Activated T-cell treated with anti-CD3 and anti-CD28 coated beads, Interleukin-2, amount 50 U/mL, for 1 hour (primary cell): Measurements from ENCODE around the gene CAMK2N1.

ENCODE experiments used
- DNase-seq: peaks from one replicate; pipeline ENCODE4 v3.0.0-alpha.2; 2020

The CAMK2N1 gene

DNA sequence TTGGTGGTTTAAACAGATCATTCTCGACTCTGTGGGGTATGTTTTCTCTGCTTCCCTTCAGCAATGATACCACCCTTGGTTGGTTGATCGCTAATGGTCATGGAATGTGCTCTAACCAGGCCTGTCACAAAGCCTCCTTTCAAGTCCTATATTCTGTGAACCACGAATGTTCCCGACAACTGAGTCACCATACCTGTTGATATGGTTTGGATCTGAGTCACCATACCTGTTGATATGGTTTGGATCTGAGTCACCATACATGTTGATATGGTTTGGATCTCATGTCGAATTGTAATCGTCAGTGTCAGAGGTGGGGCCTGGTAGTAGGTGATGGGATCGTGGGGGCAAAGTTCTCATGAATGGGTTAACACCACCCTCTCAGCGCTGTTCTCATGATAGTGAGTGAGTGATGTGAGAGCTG lies 10.2 kb upstream of the CAMK2N1 start:
- no peak for DNase-seq

DNA sequence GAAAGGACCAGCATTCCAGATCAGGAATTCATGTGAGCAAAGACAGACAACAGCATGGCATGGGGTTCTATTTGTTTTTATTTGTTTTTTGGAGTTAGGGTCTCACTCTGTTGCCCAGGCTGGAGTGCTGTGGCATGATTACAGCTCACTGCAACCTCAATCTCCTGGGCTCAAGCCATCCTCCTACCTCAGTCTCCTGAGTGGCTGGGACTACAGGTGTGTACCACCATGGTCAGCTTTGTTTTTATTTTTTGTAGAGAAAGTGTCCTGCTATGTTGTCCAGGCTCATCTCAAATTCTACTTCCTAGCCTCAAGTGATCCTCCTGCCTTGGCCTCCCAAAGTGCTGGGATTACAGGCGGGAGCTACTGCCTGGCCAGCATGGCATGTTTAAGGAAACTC lies 9.7 kb upstream of the CAMK2N1 start:
- DNase-seq: no peak

DNA sequence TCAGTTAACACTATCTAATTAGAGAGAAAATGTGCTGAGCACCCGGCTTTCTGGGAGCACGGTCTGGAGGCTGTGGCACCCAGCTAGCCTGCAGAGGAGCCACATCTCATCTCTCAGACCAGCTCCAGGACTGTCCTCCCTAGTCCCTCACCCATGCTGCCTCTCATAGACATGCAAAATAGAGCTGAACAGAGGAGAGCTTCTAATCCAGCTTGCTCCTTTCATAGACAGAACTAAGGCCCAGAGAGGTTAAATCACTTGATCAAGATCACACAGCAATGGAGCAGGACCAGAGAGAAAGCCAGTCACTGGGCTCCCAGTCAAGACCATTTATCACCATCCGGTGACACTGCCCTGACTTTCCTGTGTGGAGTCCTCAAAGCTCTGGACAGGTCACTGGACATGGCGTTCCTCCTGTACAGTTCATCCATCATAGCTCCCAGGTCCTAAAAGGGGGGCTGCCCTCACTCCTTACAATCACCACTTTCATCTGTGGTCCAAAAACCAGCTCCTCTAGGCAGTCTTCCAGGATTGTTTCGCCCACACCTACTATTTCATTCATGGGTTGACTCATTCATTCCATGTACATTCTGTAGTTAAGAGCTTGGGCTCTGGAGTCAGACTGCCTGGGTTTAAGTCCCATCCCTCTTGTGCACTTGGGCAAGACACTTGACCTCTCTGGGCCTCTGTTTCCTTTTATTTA lies 8.8 kb upstream of the CAMK2N1 start:
- no peak for DNase-seq

DNA sequence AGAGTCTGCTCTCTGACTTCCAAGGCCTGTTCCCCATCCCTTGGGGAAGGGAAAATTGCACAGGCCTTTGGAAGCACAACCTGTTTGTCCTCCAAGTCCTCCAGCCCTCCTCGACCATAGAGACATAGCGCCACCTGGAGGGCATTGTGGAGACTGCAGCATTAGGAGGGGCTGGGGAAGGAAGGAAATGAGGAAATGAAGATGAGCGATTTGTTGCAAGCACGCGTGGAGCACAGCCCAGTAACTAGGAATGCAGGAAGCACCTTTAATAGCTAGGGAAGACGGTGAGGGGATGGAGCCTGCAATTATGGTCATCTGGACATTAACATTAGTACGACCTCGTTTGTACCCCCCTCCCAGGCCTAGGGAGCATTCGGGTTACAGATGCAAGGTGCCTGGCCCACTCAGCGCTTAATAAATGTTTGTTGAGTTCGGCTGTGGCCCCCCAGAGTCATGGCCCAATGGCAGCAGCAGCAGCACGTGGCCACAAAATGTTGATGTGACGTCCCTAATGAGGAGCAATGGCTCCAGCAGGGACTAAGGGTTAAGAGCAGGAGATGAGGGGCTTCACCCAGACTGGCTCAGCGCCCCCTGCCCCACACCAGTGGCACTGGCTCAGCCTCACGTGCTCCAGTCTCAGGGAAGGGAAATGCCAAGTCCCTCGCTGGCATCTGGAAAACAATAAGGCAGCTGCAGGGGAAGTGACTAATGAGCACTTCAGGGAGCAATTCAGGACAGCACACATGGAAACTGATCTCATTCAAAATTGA lies 8.0 kb upstream of the CAMK2N1 start:
- DNase-seq: peak; percentile 86

DNA sequence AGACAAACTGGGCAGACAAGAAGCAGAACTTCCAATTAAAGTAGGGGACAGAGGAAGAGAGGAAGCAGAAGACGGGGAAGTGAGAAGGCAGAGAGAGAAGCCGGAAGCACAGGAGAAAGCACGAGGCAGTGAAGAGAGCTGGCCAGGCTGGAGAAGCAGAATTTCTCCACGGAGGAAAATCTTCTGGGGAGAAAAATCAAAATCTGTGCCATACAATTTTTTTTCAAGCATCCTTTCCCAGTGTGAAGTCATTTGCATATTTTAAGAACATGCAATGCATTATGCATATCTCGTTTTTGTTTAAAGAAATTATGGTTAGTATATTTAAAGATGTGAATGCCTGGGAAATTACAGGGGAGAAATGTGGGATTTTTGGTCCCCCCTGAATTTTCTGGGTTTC lies 7.3 kb upstream of the CAMK2N1 start:
- no peak for DNase-seq

DNA sequence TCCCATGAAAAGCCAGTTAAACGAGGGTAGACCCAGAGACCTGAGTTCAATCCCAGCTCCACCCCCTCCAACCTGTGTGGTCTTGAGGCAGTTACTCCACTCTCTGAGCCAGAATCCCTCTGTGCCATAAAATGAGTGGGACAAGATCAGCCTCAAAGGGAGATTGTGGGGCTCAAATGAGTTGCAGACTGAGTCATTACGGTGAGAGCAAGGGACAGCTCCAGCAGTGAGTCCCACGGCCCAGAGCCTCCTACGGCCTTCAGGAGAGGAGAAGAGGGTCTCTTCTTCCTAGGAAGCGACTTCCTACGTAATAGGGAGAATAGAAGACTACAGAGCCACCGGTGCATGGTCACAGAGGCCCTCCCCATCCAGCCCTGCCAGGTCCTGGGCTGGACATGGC lies 6.7 kb upstream of the CAMK2N1 start:
- DNase-seq: no peak

DNA sequence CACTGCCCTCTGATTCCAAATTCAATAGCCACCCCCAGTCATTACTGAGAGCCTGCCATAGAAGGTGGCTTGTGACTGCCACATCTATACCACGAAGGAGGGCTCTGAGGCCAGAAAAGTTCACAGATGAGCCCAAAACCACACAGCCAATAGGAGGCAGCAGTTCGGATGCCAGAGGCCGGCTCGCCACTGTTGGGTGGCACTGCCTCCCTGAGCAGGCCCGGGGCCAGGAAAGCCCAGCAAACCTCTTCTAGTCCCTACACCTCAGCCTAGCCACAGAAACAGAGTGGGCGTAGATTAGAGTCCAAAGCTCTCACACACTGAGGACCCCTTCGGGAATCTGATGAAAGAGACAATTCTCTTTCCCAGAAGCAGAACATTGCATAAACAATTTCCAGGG lies 5.9 kb upstream of the CAMK2N1 start:
- DNase-seq: no peak

DNA sequence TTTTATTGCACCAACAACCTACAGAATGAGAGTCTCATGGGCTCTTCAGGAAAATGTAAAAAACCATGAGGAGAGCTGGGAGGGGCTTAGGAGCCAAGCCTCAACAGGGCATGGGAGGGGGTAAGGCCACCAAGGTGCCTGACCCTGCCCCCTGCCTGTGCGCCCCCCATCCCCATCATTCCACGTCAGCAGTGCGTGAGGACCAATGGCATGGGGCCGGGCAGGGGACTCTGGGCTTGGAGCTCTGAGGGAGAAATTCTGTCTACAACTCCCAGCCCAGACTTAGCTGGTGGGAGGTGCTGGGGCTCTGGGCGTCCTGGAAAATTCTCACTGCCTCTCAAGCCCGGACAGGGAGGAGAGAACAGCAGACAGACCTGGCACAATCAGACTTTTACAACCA lies 5.2 kb upstream of the CAMK2N1 start:
- no peak for DNase-seq

DNA sequence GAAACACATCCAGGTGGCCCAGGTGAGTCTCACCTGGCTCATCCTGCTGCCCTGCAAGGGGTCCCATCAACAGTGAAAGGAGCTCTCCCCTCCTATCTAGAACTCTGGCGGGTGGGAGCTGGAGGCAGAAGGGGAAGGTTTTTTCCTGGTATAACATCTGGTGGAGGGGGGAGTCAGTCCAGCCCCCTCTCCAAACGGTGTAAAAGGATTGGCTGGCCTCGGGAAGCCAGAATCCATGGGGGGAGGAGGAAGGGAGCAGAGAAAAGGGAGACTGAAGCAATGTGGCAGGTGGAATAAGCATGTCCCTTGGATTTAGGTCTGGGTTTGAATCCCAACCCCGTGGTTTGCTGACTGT lies 1.2 kb upstream of the CAMK2N1 start:
- no peak for DNase-seq

DNA sequence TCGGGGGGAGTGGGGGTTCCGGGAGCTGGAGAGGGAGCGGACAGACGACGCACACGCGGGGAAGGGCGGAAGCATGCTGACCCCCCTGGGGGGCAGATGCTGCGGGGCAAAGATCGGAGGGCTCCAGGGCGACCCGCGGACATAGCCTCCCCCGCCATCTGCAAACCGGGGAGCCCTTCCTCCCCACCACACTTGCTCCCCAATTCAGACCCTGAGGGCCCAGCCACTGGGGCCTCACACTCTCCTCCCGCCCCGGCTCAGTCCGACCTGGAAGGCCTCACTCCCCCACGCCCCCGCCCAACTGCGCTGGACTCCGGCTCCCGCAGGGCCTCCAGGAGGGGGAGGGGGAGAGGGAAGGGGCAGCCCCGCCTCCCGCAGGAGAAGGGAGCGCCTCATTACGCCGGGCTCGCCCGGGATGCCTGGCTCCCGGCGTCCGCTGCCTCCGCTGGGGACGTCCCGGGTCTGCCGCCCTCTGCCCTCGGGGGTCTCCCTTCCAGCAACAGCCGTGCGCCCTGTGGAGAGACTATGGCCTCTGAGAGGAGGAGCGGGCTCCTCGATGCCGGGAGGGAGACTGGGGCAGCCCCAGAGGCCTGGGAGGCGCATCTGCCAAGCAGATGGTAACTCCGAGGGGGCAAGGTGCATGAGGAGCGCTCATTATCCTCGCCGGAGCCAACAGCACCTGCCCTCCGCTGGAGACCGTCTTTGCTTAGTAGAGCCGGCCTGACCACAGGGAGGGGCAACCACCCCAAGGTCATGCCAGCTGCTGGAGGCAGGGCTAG lies 636 bp upstream of the CAMK2N1 start:
- peak; percentile 40 for DNase-seq

DNA sequence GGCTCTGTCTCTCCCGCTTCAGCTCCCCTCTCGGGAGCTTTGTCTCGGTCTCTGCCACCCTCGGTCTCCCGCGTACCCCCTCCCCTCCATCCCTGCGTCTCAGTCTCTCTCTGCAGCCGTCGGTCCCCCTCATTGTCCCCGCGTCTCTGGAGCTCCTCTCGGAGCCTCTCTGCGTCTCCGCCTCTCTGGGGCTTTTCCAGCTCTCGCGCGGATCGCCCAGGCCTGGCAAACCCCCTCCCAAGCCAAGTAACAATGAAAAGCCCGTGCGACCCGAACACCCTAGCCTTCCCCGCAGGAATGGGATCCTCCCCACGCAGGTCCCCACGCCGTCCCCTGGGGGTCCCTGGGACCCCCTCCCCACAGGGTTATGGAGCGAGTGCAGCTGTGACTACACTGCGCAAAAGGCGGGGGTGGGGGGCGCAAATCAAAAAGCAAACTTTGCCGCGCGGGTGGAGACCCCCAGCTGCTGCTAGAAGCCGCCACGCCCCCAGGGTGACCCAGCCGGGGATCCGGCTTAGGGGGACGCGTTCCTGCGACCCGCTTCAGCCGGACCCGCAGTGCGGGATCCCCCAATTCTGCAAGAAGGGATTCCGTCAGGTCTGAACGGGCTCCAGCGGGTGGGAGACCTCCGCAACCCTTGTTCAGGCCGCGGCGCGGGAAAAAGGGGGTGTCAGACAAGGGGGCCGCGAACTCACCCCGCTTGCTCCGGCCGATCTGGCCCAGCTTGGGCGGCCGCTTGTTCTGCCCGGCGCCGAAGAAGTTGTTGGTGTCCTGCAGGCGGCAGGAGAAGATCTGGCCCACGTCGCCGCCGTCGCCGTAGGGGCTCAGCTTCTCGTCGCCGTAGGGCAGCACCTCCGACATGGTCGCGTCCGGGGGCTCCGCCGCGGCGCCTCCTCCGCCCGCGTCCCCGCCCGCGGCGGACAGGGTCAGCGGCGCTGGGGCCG lies 1.2 kb downstream of the CAMK2N1 start:
- no peak for DNase-seq

DNA sequence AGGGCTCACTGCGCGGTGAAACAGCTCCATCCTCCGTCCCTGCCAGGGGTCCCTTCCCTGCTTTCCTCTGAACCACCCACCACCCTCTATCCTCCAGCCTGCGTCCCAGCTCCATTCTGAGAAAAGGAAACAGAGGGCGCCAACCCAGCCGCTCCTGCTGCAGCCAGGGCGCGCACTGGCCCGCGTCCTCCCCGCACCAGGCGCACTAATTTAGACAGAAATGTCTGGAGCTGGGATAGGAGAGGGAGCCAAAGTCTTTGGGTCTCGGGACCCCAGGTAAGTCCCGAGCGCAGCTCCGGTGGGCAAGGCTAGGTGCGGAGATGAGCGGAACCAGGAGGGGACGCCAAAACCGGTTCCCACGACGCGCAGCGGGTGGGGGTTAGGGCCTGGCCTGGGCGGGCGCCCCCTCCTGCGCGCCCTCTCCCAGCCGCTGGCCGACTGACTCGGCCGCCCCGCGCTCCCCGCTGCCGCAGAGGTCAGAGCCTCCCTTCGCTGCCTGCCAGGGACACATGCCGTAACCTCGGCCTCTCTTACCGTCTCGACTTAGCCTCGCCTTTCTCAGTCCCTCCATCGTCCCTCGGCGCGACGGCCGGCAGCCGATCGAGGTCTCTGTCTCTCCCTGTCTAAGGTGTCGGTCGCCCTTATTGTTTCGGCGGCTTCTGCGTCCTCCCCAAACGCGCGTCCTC lies 2.0 kb downstream of the CAMK2N1 start:
- no peak for DNase-seq

DNA sequence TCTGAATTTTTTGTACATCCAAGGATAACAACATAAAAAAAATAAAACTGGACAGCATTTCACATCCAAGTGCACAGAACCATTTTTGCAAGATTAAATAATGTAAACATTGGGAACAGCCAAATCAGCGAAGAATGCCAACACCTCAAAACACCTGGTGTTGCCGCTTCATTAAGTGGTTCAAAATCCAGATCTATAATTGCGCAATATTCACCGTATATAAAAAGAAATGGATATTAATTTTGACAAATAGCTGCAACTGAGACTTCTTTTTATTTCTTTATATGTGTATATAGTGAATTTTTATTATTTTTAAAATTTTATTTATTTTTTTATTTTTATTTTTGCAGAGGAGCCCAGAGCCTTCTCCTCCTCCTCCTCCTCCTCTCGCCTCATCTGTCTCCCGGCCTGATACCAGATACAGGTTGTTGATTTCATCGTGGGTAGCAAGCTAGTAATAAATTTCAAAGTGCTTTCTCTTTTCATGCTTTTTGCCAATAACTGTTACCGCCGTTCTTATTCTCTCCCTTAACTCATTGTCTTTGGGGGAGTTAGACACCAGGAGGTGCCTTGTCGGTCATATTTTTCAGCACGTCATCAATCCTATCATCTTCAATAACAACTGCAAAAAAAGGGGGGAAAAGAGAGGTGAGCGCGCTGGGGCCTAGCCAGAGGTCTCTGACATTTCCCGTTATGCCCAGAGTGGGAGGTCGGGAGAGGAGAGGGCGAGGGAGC lies 2.7 kb downstream of the CAMK2N1 start:
- DNase-seq: no peak

DNA sequence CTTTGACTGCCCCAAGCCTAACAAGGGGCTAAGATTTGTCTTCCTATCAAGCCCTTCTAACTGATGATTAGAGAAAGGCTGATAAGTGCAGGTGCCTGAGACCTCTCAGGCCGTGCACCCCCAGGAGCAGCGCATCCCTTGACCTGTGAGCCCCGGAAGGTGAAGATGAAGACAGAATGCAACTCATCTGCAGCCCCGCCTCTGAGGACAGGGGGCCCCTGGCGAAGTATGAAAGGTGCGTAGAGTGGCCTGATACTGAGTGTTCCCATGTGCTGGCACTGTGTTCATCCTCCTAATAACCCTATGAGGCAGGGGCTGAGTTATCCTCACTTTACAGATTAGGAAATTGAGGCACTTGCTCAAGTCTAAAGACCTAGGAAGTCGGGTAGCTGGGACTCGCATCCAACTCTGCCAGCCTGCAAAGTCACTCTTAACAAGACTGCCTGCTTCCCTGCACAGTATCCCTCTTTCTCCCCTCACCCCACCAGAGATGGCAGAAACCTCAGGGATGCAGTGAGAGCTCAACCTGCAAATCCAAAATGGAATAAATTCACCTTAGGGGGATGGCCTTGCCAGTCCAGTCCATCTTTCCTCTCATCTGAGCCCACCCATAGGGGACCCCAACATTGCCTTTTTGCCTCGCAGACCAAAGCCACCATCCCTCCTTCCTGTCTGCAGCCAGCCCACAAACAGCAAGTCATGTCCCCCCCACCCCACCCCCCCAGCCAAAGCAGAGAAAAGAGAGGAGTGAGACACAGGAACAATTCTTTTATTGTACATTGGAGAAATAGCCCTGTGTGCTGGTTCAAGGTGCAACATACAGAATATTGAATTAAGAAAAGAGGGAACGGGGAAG lies 4.1 kb downstream of the CAMK2N1 start:
- DNase-seq: no peak

DNA sequence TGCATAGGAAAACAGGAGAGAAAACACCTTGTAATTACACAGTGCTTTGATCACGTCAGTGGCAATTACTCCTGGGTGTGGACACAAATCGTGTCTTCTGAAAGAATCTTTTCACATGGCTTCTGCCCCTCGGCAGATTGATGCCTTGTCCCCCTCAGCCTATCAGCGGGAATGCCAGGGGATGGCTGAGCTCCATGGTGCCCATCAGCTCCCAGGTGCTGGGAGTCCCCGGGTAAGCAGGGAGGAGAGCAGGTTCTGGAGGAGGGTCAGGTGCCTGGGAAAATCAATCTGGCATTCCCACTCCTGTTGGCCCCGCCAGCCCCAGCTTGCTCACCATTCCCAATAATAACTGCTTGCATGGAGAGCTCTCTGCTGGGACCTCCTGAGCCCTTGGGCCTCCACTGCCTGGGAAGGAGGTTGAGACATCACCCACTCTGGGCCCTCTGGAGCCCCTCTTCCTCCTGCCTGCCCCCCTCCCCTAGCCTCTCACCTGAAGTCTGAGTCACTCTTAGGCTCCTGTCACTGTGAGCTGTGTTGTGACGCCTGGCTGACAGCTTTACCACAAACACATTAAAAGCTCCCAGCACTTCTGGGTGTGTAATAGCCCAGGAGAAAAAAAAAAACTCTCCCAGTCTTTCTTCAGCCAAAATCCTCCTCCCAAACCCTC lies 4.9 kb downstream of the CAMK2N1 start:
- DNase-seq: no peak

DNA sequence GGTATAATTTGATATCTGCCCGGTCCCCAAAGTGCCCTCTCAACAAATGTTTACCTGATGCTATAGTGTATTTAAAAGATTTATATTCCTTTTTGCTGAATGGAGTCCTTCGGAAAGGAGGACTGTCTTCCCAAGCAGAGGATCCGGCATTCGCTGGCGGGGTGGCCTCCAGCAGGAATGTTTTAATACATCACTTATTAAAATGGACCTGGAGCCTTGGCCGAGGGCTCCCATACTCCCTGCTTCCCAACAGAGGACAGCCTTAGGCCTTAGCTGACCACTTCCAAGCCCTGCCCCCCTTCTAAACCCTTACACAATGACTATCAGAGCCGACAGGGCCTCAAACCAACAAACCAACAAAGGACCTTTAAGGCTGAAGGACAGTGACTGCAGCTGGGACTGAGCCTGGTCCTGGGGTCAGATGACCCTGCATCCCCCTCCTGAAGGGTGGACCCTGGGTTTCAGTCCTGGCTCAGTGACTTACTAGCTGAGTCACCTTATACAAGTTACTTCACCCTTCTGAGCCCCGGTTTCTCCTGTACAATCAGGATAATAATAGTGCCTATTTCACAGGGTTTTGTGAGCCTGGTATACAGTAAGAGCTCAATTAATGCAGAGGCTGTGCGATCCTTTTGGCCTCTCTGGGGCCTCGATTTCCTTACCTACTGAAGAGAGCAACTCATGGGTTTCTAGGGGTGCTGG lies 5.6 kb downstream of the CAMK2N1 start:
- DNase-seq: no peak

DNA sequence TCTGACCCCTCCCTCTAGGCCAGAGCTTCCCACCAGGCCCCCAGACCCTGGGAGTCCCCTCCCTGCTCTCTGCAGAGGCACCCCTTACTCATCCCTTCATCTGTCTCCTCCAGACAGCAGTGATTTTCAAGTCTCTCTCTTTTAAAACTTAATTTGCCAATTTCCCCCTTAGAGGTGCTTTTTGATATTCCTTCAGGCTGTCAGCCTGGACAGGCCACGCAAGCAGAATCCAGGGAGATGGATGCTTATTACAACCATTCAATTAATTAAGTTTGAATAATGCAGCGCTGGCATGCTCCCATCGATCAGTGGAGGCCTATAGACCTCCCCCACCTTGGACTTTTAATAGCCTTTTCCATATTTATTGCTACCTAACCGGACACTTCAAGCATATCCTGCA lies 6.2 kb downstream of the CAMK2N1 start:
- DNase-seq: no peak

DNA sequence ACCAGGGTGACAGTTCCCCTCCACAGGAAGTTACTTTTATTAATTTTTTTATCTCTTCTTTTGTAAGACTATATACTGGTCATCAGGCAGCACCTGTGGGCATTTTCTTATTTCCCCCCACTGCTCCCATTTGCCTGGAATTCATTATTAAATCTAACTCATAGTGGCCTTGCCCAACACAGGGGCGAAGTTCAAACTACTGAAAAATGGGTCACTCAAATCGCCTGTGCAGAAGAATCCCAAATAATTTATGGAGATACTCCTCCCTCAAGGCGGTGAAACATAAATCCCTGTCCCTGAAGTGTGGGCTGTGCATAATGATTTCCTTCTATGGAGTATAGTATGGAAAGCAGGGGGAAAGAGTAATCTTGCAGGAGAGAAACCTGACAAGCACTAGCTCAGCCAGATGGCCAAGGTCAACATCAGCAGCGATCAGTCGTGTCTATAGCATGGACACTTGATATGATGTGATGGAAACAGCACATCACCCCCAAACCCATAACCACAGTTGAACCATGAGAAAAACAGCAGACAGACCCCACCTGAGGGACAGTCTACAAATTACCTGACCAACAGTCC lies 7.9 kb downstream of the CAMK2N1 start:
- DNase-seq: no peak
